Mesenchymal stem cell (in vitro differentiated cells and primary cell): ENCODE measurements around the gene PKHD1.

Experiments
- DNase-seq: peaks from one replicate; pipeline ENCODE4 v3.0.0-alpha.2; 2013
- H2AFZ ChIP-seq: one replicate; pipeline ENCODE4 v1.6.1; 2013; ENCODE audit warnings: low read depth, mild to moderate bottlenecking, control low read depth, inconsistent platforms, low read length, moderate library complexity
- H2AK5ac ChIP-seq: 2 replicates; pipeline ENCODE4 v1.6.1; 2013; ENCODE audit warnings: low read length, moderate library complexity, mild to moderate bottlenecking, inconsistent platforms; ENCODE audit not compliant: severe bottlenecking
- H2BK120ac ChIP-seq: one replicate; pipeline ENCODE4 v1.6.1; 2013; ENCODE audit warnings: low read depth, mild to moderate bottlenecking, inconsistent platforms, low read length, moderate library complexity
- H2BK12ac ChIP-seq, 2 experiments: one replicate each; pipeline ENCODE4 v1.6.1; 2013; ENCODE audit warnings: inconsistent platforms in 2 of 2, low read length in 2 of 2, mild to moderate bottlenecking in 2 of 2, moderate library complexity in 2 of 2, control low read depth in 1 of 2
- H2BK15ac ChIP-seq: one replicate; pipeline ENCODE4 v1.6.1; 2013; ENCODE audit warnings: mild to moderate bottlenecking, low read depth, inconsistent platforms; ENCODE audit not compliant: poor library complexity, severe bottlenecking
- H2BK5ac ChIP-seq: 2 replicates; pipeline ENCODE4 v1.6.1; 2013; ENCODE audit warnings: low read depth, mild to moderate bottlenecking, low read length, control low read depth, inconsistent platforms; ENCODE audit not compliant: poor library complexity, severe bottlenecking
- H3K14ac ChIP-seq, 2 experiments: one replicate each; pipeline ENCODE4 v1.6.1; 2013; ENCODE audit warnings: inconsistent platforms in 2 of 2, low read length in 2 of 2, control low read depth in 1 of 2, mild to moderate bottlenecking in 1 of 2, moderate library complexity in 1 of 2
- H3K18ac ChIP-seq, 2 experiments: one replicate each; pipeline ENCODE4 v1.6.1; 2013; ENCODE audit warnings: inconsistent platforms in 2 of 2, low read length in 2 of 2, control low read depth in 1 of 2, low read depth in 1 of 2, mild to moderate bottlenecking in 1 of 2
- H3K23ac ChIP-seq, 2 experiments: one replicate each; pipeline ENCODE4 v1.6.1; 2013; ENCODE audit warnings: inconsistent platforms in 2 of 2, low read length in 2 of 2, mild to moderate bottlenecking in 2 of 2, moderate library complexity in 2 of 2, control low read depth in 1 of 2
- H3K27ac ChIP-seq: 2 replicates; pipeline ENCODE4 v1.5.1; 2013; ENCODE audit warnings: mild to moderate bottlenecking, moderate library complexity, low read length, control low read depth, inconsistent platforms; ENCODE audit not compliant: poor library complexity, severe bottlenecking
- H3K27me3 ChIP-seq, 2 experiments: 2 replicates each; pipeline versions ENCODE4 v1.6.1 to v1.7.0; 2013; ENCODE audit warnings: low read length in 2 of 2, mild to moderate bottlenecking in 2 of 2, moderate library complexity in 2 of 2, control low read depth in 1 of 2, inconsistent platforms in 1 of 2; ENCODE audit not compliant: control insufficient read depth in 1 of 2, insufficient read depth in 1 of 2
- H3K36me3 ChIP-seq, 2 experiments: 2 replicates each; pipeline versions ENCODE4 v1.6.1 to v1.7.0; 2013; ENCODE audit warnings: low read length in 2 of 2, control low read depth in 1 of 2, inconsistent platforms in 1 of 2, low read depth in 1 of 2, mild to moderate bottlenecking in 1 of 2; ENCODE audit not compliant: insufficient read depth in 2 of 2, control insufficient read depth in 1 of 2
- H3K4ac ChIP-seq, 2 experiments: one replicate each; pipeline ENCODE4 v1.6.1; 2013; ENCODE audit warnings: inconsistent platforms in 2 of 2, low read length in 2 of 2, mild to moderate bottlenecking in 2 of 2, moderate library complexity in 2 of 2, control low read depth in 1 of 2, low read depth in 1 of 2
- H3K4me1 ChIP-seq: 2 replicates; pipeline ENCODE4 v1.6.1; 2013; ENCODE audit warnings: low read depth, low read length, control low read depth; ENCODE audit not compliant: control insufficient read depth, insufficient read depth
- H3K4me2 ChIP-seq: 2 replicates; pipeline ENCODE4 v1.6.1; 2013; ENCODE audit warnings: low read length, mild to moderate bottlenecking, inconsistent platforms; ENCODE audit not compliant: poor library complexity, severe bottlenecking
- H3K4me3 ChIP-seq, 2 experiments: 2 replicates each; pipeline versions ENCODE4 v1.5.1 to v1.7.0; 2013; ENCODE audit warnings: low read length in 2 of 2, mild to moderate bottlenecking in 2 of 2, control low read depth in 1 of 2, low read depth in 1 of 2; ENCODE audit not compliant: insufficient read depth in 1 of 2
- H3K79me1 ChIP-seq: replicated peaks from 2 replicates; pipeline ENCODE4 v1.6.1; 2013; ENCODE audit warnings: mild to moderate bottlenecking, control low read depth, low read length, inconsistent platforms; ENCODE audit not compliant: poor library complexity, severe bottlenecking
- H3K9ac ChIP-seq: 2 replicates; pipeline ENCODE4 v1.7.0; 2013; ENCODE audit warnings: mild to moderate bottlenecking, low read length, moderate library complexity
- H3K9me3 ChIP-seq: 2 replicates; pipeline ENCODE4 v1.7.0; 2013; ENCODE audit warnings: mild to moderate bottlenecking, low read length; ENCODE audit not compliant: control insufficient read depth
- H4K8ac ChIP-seq: one replicate; pipeline ENCODE4 v1.6.1; 2013; ENCODE audit warnings: inconsistent platforms, mild to moderate bottlenecking, low read length, moderate library complexity
- H4K91ac ChIP-seq: one replicate; pipeline ENCODE4 v1.6.1; 2013; ENCODE audit warnings: mild to moderate bottlenecking, low read length, inconsistent platforms
- WGBS: methylation state at CpG from one replicate; pipeline ENCODE4 v1.1.7; 2013; ENCODE audit warnings: mixed read lengths; 5-methylcytosine and 5-hydroxymethylcytosine counted together

PKHD1 gene

GRCh38 chr6:51570168-51570921 is 517.1 kb downstream of the PKHD1 start:
- Histone ChIP-seq H2BK12ac (no peak overlapping the region), H2BK5ac (no peak overlapping the region), H3K9ac (no peak overlapping the region), H2AK5ac (no peak overlapping the region), H3K79me1 (no peaks in the 10 kb centered on the region), H4K8ac (no peak overlapping the region), H3K27me3 (no peaks in the 10 kb centered on the region), H3K4me2 (no peak overlapping the region), H3K14ac (no peak overlapping the region), H3K4ac (no peak overlapping the region), H3K4me1 (no peaks in the 10 kb centered on the region), H4K91ac (no peak overlapping the region), H2BK120ac (no peak overlapping the region), H3K4me3 (no peak overlapping the region), H3K27ac (no peak overlapping the region), H2AFZ (no peak overlapping the region), H3K23ac (no peak overlapping the region), H3K9me3 (no peaks in the 10 kb centered on the region), H2BK15ac (no peak overlapping the region), H3K36me3 (no peaks in the 10 kb centered on the region), H3K18ac (no peak overlapping the region)
- 59% methylated on average over 2 of the region's 5 CpGs for WGBS
- no peak for DNase-seq

- no peak overlapping the region for H2BK5ac ChIP-seq
- no peaks in the 10 kb centered on the region for H3K4me1 ChIP-seq
- H3K18ac ChIP-seq = no peak overlapping the region
- no peak overlapping the region for H2AFZ ChIP-seq
- no peak overlapping the region for H3K4me3 ChIP-seq
- no peak overlapping the region for H3K4ac ChIP-seq
- H2AK5ac ChIP-seq = no peak overlapping the region
- no peaks in the 10 kb centered on the region for H3K36me3 ChIP-seq
- no peak overlapping the region for H4K8ac ChIP-seq
- no peak overlapping the region for H3K9ac ChIP-seq
- no peak overlapping the region for H3K27ac ChIP-seq
- H3K14ac ChIP-seq = no peak overlapping the region
- H2BK120ac ChIP-seq = no peak overlapping the region
- no peaks in the 10 kb centered on the region for H3K9me3 ChIP-seq
- H3K79me1 ChIP-seq = no peaks in the 10 kb centered on the region
- no peak overlapping the region for H3K4me2 ChIP-seq
- H2BK12ac ChIP-seq = no peak overlapping the region
- no peaks in the 10 kb centered on the region for H3K27me3 ChIP-seq
- no peak overlapping the region for H4K91ac ChIP-seq
- WGBS = 70% methylated on average over 1 of the region's 1 CpG
- no peak overlapping the region for H2BK15ac ChIP-seq
- no peak overlapping the region for H3K23ac ChIP-seq
- no peak for DNase-seq
Measured at GRCh38 chr6:51569594-51569993, 517.8 kb downstream of the PKHD1 start.

GRCh38 chr6:51568771-51569170 is 518.6 kb downstream of the PKHD1 start:
- Histone ChIP-seq H3K4me1 (no peaks in the 10 kb centered on the region), H2AK5ac (no peak overlapping the region), H2BK5ac (no peak overlapping the region), H3K79me1 (no peaks in the 10 kb centered on the region), H3K23ac (no peak overlapping the region), H3K27me3 (no peaks in the 10 kb centered on the region), H2BK120ac (no peak overlapping the region), H3K36me3 (no peaks in the 10 kb centered on the region), H3K4ac (no peak overlapping the region), H3K18ac (no peak overlapping the region), H2BK12ac (no peak overlapping the region), H4K91ac (no peak overlapping the region), H3K9me3 (no peaks in the 10 kb centered on the region), H3K4me2 (no peak overlapping the region), H3K27ac (no peak overlapping the region), H3K9ac (no peak overlapping the region), H3K14ac (no peak overlapping the region), H3K4me3 (no peak overlapping the region), H2BK15ac (no peak overlapping the region), H2AFZ (no peak overlapping the region), H4K8ac (no peak overlapping the region)
- DNase-seq = no peak
- 70% methylated on average over 2 of the region's 2 CpGs for WGBS

DNA sequence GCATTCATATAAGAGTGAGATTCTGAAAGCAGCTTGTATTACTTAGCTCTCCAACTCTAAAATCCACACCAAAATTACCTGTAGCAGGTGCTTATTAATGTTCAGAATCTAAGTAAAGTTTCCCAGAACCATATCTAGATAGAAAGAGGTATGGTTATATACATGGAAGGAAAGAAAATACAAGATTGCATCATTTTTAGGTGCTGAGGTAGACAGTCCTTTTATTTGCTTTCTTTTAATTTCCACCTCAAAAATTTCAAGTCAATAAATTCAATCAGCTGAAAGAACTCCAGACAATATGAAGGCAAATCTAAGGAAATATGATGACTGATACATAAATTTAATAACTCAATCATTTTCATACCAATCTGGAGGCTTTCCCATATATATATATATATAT is 521.9 kb downstream of the PKHD1 start:
- DNase-seq = no peak
- Histone ChIP-seq H3K27ac (no peak overlapping the region), H4K8ac (no peak overlapping the region), H3K4me2 (no peak overlapping the region), H3K18ac (no peak overlapping the region), H2AFZ (no peak overlapping the region), H2BK120ac (no peak overlapping the region), H3K9me3 (no peaks in the 10 kb centered on the region), H3K4me1 (no peaks in the 10 kb centered on the region), H3K23ac (no peak overlapping the region), H3K27me3 (no peaks in the 10 kb centered on the region), H4K91ac (no peak overlapping the region), H2BK5ac (no peak overlapping the region), H2BK12ac (no peak overlapping the region), H3K9ac (no peak overlapping the region), H3K4ac (no peak overlapping the region), H3K14ac (no peak overlapping the region), H2AK5ac (no peak overlapping the region), H2BK15ac (no peak overlapping the region), H3K36me3 (no peaks in the 10 kb centered on the region), H3K4me3 (no peak overlapping the region), H3K79me1 (no peaks in the 10 kb centered on the region)
